ENCODE data around the gene HOXA9.

HOXA9 gene

GRCh38 chr7:27175626-27176523 lies 10.5 kb upstream of the HOXA9 start:
- DNase-seq, result peak; percentile 69

- peak; percentile 41 for DNase-seq
Observed at GRCh38 chr7:27174874-27175625, 9.7 kb upstream of the HOXA9 start.

DNA sequence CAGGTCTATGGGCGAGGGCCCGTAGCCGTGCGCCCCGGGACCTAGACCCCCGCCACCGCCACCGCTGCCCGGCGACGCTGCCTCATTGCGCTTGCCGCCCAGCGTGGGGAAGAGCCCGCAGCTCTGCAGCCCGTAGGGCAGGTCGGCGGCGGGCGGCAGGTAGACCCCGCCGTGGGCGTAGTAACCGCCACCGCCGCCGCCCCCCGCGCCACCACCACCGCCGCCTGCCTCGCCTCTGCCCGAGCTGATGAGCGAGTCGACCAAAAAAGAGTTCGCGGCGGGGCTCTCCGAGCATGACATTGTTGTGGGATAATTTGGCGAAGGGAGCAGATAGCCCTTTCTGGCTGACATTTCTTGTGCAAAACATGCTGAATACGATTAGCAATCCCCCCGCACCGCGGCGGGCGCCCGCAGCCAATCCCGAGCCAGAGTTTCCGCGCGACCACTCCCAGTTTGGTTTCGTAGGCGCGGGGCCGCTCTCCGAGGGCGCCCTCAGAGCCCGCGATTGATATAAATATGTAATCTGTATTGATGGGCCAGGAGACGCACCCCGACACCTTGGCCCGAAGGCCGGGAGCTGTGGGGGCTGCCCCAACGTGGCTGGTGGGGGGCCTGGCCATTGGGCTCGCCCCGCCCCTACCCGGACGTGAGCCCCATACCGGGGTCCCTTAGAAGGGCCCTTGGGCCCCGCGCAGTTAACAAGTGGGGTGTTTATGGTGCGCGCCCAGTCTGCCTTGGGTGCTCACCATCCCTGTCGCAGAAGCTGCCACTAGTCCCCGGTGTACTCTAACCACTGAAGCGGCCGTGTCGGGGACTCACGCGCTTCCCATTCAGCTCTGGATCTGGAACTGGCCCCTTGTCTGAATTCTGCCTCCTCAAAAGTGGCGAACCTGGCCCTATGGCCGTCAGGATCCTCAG lies 8.9 kb upstream of the HOXA9 start, which contains the start of gene HOXA10:
HOXA10 (minus strand) TSS at position 365 of the 918 bp plus-strand sequence; CDS start at position 351, 14 bp downstream.
- DNase-seq, result peak; percentile 67

- peak; percentile 47 for DNase-seq
Observed at GRCh38 chr7:27173511-27173955, 8.2 kb upstream of the HOXA9 start.

- peak; percentile 58 for DNase-seq
Observed at GRCh38 chr7:27172823-27173510, 7.6 kb upstream of the HOXA9 start.

DNA sequence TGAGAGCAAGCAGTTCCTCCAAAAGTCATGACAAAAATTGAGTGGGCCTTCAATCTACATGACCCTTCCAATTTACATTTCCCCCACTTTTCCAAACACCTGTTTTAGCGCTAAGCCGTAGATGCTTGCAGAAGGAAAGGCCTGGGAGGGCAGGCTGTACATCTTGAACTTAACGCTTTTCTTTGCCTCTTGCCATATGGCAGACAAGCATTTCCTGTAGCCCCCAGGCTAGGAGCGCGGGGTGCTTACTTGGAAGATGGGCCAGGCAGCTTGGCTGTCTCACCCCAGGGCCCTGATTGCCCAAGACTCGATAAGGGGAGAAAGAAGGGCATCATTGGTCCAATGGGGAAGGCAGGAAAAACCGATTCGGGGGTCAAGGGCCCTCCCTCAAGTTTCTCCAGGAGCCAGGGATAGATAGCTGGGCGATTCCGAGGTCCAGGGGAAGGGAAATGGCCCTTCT lies 7.0 kb upstream of the HOXA9 start:
- DNase-seq, result peak; percentile 62

DNA sequence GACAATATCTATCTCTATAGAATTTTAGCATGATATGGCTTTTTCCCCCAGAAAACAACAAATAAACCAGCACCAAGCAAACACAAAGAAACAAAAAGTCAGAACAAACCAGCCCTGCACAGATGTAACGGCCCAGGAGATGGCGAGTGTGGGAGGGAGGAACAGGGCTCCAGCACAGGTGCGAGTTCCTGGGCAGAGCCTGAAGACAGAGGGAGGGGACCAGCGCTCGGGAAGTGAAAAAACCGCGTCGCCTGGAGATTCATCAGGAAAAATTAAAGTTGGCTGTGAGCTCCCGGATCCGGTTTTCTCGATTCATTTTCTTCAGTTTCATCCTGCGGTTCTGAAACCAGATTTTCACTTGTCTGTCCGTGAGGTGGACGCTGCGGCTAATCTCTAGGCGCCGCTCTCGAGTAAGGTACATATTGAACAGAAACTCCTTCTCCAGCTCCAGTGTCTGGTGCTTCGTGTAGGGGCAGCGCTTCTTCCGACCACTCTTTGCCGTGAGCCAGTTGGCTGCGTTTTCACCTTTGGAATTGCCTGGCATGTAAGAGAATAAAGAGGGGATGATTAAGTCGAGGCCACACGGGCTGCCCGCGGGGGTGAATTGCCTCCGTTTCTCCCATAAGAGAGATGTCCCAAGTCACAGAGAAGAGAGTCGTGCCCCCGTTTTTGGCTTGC lies 6.4 kb upstream of the HOXA9 start:
- peak; percentile 59 for DNase-seq

DNA sequence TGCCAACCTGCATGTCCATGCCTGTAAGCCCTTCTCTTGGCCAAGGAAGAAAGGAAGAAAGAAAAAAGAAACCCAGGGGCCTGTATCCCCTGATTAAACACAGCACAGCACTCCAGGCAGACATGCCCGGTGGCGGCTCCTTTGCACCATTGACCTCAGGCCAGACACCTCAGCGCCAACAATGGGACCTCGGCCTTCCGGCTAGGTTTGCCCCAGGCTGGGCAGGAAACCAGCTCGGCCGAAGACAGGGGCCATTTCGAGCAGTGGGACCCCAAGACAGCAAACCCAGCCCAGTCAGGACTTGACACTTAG lies 5.9 kb upstream of the HOXA9 start:
- peak; percentile 36 for DNase-seq

- DNase-seq, result peak; percentile 5
Observed at GRCh38 chr7:27170426-27171324, 5.3 kb upstream of the HOXA9 start.

- DNase-seq, result peak; percentile 58
Observed at GRCh38 chr7:27169658-27170425, 4.5 kb upstream of the HOXA9 start.

DNA sequence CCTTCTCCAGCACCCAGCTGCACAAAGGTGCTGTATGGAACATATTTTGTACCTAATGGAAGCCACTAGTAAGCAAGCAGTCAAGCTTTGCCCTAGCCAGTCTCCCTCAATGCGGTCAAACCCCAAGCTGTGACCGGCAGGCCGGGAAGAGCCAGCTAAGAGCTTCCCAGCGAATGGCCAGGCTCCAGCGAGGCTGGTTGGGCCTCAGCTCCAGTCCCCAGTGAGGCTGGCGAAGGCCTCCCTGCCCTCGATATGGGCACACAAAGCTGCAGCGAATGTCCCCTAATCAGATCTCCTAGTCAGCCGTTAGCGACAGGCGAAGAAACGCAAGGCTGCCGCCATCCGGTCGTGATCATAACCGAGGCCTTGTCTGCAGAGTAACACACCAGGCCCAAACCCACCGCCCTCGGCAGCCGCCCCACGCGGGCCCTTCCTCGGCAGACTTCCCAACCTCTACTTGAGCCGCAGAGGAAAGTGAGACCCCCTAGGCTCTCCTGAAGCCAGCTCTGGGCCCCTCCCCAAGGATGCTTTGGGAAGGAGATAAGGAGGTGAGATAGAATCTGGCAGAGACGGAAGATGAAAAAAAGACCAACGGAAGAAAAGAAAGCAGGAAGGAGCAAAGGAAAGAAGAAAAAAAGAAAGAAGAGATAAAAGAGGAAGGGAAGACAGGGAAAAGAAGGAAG lies 3.1 kb upstream of the HOXA9 start:
- peak; percentile 74 for DNase-seq

- peak; percentile 84 for DNase-seq
Observed at GRCh38 chr7:27167916-27168264, 2.6 kb upstream of the HOXA9 start.

DNA sequence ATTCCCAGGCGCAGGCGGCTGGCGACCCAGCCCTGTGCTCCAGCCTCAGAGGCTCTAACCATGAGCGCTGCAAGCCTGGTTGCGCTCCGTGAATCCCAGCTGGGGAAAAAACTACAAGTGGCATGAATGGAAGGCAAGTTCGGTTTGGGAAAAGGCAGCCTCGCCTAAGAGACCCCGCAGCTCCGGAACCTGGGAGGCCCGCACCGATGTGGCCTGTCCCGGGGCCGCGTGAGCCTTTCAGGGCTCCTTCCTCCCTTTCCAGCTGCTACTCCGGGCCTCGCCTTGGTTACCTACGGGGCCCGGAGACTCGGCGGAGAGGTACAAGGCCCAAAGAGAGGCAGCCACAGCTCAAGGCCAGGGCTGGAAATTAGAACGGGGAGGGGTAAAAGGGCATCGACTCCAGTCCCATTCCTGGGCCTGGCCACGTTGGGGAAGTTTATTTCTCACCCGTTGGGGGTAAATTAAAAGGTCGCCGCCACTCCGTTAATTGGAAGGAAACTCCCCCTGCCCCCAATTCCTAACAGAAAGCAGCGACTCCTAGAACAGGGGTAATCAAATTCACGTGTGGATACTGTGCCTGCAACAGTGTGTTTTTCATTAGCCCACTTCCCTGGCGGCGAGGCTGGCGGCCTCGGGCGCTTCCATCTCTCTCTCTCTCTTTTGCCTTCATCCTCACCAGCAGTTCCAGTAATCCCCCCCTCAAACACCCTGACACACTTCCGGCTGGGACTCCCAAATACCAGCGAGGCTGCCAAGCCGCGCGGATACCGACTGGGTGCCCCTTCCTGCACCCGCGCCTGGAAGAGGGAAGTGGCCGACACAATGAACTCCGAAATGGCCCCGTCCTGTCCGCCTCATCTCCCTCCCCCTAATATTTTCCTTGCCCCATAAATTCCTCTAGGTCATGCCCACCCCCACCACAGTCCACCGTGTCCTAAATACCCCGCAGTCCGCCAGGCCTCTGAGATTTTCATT lies 1.5 kb upstream of the HOXA9 start:
- DNase-seq, result peak; percentile 75

DNA sequence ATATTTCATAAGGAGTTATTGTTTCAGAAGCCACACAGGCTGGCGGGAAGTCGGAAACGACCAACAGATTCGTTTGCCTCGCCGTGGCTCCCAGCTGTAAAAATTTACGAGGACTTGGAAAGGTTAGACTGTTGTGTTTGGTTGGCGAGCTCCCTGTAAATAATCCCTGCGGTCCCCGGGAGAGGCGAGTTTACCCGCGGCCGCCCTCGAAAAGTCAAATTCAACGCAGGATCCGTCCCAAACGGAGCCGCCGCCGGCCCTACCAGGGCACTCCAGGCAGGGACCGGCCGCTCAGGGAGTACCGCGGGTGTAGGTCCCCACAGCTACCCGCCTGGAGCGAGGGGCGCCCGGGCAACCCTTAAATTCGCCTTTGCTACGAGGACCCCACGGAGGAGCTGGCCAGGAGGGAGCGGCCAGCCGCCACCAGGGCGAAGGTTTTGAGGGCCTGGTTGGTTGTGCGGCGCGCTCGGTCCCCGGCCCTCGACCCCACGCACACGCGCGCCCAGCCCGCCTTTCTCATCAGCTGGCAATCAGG lies 726 bp upstream of the HOXA9 start:
- DNase-seq, result peak; percentile 52

DNA sequence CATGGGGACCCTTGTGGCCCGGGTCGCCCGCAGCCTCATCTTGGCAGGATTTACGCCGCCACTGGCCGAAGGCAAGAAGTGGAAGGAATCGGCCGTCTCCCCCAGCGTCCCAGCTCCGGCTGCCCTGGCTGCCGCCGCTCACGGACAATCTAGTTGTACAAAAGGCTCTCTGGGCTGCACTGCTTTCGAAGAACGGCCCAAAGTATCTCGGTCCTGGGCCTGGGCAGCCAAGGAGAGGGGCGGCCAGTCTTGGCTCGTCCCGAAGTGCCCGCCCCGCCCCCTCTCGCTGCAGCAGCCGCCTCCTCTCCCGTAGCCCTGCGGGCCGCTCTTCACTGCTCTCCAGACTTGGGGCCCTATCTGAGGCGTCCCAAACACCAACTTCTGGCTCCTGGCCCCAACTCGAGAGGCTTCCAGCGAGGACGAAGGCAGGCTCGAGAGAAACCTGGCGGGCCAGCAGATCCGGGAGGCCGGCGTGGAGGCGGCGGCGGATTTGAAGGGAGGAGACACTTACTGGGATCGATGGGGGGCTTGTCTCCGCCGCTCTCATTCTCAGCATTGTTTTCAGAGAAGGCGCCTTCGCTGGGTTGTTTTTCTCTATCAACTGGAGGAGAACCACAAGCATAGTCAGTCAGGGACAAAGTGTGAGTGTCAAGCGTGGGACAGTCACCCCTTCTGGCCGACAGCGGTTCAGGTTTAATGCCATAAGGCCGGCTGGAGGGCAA lies 809 bp downstream of the HOXA9 start:
- DNase-seq, result peak; percentile 51

DNA sequence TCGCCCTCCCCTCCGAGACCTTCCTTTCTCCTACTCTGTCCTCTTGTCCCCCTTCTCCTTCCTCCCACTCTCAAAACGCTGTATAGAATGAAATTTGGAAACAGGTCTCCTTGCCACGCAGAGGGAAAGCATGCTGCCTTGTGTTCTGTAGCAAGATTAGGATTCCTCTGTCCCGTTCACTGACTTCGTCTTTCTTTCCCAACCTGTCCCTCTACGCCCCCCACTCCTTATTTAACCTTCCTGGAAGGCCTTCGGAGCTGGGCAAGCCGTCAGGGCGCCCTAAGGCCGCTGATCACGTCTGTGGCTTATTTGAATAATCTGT lies 1.3 kb downstream of the HOXA9 start:
- DNase-seq, result peak; percentile 17

Data from HCEC 1CT (cell line).